ENCODE data around the gene MRPL58.
"Not testable (repeated sequence)": the region's sequence is repeated elsewhere in the genome, so short reads cannot be mapped to it uniquely, and the experiment has no call there.

The MRPL58 gene

DNA sequence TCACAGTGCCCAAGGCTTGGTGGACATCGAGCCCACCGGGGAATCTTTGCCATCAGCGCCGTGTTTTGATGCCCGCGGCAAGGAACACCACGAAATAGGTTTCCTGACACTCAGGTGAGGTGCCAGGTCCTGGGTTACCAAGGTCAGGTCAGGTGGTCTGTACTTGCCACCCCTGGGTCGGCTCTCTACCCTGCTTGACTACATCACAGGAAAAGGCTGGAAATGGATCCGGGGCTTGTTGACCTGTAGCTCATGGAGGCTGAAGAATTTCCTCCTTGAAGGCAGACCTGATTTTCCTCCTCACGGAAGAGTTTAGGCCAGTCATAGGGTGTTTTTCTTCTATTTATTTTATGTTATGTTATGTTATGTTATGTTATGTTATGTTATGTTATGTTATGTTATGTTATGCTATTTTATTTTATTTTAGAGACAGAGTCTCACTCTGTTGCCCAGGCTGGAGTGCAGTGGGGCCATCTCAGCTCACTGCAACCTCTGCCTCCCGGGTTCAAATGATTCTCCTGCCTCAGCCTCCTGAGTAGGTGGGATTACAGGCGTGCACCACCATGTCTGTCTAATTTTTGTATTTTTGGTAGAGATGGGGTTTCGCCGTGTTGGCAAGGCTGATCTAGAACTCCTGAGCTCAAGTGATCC, 29.7 kb upstream of the MRPL58 start:
- DNase-seq (ENCODE audit: low read depth), result not testable (repeated sequence)
- H3K4me3 ChIP-seq (ENCODE audit: low read depth, low read length), result peak overlapping the region; percentile 63

DNA sequence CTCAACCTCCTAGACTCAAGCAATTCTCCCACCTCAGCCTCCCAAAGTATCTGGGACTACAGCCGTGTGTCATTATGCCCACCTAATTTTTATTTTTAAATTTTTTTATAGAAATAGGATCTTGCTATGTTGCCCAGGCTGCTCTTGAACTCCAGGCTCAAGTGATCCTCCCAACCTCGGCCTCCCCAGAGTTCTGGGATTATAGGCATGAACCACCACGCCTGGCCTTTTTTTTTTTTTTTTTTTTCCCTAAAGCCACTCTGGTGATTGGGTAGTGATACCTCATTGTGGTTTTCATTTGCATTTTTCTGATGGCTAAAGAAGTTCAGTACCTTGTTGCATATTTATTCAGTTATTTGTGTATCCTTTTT, 26.3 kb upstream of the MRPL58 start:
- DNase-seq (ENCODE audit: low read depth), result no peak
- H3K4me3 ChIP-seq (ENCODE audit: low read depth, low read length), result no peak overlapping the region

DNA sequence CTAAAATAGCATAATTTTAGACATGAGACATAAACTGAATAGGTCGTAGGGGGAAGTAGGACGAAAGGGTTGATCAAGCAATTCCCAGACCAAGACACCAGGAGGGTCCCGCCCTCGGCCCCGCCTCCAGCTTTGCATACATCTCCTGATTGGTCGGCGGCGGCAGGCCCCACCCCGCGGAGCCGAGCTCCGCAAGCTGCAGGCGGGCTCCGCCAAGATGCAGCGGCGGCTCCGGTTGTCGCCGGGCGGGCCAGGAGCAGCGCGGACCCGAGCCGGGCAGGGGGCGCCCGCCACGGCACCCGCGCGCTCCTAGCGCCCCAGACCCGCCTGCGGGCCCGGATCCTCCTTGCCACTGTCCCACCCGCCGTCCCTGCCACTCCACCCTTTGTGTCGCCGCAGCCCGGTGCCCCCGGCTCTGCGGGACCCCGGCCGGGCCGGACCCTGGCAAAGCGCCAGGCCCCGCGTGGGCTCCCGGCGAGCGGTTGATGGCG, 25.0 kb upstream of the MRPL58 start, which contains the start of gene CDR2L:
Gene CDR2L, plus strand, starts transcription at position 215 of the 491 bp plus-strand sequence. CDS start 412 bp downstream, outside the sequence.
- H3K4me3 ChIP-seq (ENCODE audit: low read depth, low read length), result peak within 1 kb of the TSS; percentile 72

DNA sequence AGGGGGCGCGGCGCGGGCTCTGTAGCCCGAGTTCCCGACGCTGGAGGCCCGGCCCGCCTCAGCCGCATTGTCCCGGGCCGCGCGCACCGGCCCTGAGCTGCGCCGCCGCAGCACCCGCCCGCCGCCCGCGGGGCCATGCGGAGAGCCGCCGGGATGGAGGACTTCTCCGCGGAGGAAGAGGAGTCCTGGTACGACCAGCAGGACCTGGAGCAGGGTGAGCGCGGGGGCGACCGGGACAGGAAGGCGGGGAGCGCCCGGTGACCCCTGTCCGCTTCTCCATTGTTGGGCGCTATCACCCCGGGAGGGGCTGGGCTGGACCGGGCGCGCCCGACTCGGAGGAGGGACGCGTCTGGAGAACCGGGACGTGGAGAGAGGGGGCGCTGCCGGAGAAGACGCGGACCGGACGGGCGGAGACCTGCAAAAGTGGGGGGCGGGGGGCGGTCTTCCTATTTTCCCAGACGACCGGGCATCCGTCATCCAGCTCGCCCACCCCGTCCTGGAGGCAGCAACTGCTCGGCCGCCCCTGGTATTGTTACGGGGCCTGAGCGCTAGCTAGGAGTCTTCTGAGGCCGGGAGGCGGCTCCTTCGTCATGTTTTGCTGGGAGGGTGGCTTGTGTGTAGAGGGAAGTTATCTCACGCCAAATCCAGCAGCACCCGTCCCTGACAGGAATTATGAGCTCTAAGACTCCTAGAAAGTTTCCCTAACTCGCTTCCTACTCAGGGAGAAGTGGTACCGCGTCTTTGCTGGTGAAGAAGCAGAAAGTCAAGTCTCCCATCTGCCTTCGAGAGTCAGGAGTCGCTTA, 24.4 kb upstream of the MRPL58 start:
- peak; percentile 71 for DNase-seq (ENCODE audit: low read depth)

More for the DNA sequence above, 25.0 kb upstream of the MRPL58 start, which contains the start of gene CDR2L:
- peak; percentile 77 for DNase-seq (ENCODE audit: low read depth)

DNA sequence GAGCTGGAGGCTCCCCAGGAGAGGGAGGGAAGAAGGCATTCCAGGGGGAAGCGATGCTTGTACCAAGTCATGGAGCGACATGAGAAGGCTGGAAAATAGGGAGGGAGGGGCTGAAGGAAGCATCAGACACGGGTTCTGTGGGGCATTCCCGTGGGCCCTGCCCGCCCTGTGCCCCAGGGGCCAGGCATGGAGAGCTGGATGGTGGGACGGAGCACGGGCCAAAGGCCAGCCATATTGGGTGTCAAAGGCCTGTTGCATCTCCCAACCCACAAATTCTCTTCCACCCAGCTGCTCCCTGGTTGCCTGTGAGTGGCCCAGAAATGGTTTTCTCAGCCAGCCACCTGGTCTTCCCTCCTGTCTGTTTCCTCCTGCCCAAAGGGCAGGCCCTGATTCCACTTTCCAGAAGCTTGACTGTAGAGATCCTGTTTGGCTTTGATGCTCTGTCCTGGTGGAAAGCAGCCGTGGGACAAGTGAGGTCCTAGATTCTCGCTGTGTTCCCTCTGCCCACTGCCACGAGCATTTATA, 21.8 kb upstream of the MRPL58 start:
- no peak for DNase-seq (ENCODE audit: low read depth)
- H3K4me3 ChIP-seq (ENCODE audit: low read depth, low read length), result no peak overlapping the region

More for the DNA sequence above, 24.4 kb upstream of the MRPL58 start:
- peak overlapping the region; percentile 72 for H3K4me3 ChIP-seq (ENCODE audit: low read depth, low read length)

DNA sequence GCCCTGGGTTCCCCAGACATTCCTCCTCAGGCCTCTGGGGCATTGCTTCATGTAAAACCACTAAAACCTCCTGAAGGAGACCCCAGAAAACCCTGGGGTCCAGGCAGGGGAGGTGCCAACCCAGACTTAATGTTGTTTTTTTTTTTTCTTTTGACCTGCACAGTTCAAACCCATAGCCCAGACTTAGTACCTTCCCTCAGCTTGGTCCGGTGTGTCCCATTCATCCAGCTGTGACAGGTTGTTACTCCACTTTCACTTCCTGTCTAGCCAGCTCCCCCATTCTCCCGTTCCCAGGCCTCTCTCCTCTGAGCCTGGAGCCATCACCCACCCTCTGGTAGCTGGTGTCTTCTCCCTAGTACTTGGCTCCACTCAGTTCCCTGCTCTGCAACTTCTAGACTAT, 20.2 kb upstream of the MRPL58 start:
- DNase-seq (ENCODE audit: low read depth), result no peak
- H3K4me3 ChIP-seq (ENCODE audit: low read depth, low read length), result no peak overlapping the region

DNA sequence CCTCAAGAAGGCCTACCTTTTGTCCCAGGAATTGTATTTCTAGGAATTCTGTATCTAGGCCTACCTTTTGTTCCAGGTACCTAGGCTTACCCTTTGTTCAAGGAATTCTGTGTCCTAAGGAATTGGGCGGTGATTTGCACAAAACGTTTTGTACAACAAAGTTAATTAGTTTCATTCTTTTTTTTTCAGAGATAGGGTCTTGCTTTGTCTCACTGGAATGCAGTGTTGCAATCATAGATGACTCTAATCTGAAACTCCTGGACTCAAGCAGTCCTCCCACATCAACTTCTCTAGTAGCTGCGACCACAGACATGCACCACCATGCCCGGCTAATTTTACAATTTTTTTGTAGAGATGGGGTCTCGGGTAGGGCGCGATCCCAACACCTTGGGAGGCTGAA, 18.0 kb upstream of the MRPL58 start:
- H3K4me3 ChIP-seq (ENCODE audit: low read depth, low read length), result no peak overlapping the region
- DNase-seq (ENCODE audit: low read depth), result no peak

DNA sequence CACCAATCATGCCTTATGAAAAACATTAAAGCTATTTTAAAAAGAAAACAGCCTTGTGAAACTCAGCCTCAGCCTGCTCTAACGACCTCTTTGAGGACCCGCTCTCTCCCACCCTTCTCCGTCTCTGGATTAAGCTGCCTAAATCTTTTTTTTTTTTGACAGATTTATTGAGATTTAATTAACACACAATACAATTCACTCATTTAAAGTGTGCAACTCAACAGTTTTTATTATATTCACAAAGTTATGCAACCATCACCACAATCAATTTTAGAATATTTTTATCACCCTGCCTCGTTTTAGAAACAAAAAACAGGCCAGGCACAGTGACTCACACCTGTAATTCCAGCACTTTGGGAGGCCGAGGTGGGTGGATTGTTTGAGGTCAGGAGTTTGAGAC, 16.6 kb upstream of the MRPL58 start:
- no peak overlapping the region for H3K4me3 ChIP-seq (ENCODE audit: low read depth, low read length)
- DNase-seq (ENCODE audit: low read depth), result no peak

DNA sequence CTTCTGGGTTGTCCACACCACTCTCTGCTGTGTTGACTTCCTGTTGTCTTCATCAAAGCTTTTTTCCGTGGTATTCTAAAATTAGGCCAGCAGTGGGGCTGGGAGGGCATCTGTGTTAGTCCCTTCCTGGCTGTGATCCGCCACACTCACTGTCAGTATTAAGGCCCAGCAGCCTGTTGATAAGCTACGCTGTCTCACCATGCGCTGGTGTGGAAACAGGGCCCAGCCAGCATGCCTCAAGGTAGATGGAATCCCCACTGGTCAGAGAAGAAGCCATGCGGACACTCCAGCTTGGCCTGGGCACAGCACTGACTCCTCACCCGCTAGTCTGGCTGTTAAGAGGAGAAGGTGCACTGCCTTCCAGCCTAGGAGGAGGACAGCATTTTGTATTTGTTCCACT, 13.7 kb upstream of the MRPL58 start:
- no peak overlapping the region for H3K4me3 ChIP-seq (ENCODE audit: low read depth, low read length)
- no peak for DNase-seq (ENCODE audit: low read depth)

DNA sequence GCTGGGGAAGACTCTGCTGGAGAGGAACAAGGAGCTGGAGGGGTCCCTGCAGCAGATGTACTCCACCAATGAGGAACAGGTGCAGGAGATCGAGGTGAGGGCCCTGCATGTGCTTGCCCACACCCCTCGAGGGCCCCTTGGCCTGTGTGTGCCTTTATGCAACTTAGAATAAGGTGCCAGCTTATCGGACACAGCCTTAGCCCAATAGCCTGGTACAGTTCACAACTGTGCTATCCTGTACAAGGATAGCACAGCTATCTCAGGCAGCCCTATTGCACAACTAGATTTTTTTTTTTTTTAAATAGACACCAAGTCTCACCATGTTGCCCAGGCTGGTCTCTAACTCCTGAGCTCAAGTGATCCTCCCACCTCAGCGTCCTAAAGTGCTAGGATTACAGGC, 12.9 kb upstream of the MRPL58 start:
- no peak overlapping the region for H3K4me3 ChIP-seq (ENCODE audit: low read depth, low read length)
- no peak for DNase-seq (ENCODE audit: low read depth)

DNA sequence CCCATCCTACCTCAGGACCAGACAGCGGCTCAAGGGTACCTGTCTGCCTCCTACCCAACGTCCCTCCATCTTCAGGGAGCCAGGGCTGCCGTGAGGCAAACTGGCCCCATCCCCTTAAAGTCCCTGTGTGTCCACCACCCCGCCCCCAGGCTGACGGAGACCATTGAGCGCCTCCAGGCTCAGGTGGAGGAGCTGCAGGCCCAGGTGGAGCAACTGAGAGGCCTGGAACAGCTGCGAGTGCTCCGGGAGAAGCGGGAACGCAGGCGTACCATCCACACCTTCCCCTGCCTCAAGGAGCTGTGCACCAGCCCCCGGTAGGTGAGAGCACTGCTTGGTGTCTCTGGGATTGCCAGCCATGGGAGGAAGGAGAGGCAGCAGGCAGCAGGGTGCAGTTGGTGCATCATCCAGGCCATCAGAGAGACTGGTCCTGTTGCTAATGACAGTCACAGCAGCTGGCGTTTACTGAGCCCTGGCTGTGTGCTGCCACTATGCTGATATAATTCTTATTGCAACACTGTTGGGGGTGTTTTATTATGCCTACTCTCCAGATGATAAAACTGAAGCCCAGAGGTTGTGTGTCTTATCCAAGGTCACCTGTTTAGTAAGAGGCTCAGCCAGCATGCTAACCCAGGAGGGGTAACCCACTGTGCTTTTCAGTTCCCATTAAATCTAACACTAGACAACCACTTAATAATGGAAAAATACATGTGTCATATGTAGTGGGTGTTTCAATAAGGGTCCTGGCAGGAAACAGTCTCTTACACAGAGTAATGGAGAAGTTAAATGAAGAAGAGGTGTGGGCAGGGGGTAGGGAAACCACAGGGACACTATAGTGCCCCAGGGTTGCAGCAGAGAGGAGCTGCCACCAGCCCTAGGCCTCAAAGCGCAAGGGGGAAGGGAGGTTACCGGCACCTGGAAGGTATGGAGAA, 10.3 kb upstream of the MRPL58 start:
- H3K4me3 ChIP-seq (ENCODE audit: low read depth, low read length), result no peak overlapping the region
- DNase-seq (ENCODE audit: low read depth), result no peak

DNA sequence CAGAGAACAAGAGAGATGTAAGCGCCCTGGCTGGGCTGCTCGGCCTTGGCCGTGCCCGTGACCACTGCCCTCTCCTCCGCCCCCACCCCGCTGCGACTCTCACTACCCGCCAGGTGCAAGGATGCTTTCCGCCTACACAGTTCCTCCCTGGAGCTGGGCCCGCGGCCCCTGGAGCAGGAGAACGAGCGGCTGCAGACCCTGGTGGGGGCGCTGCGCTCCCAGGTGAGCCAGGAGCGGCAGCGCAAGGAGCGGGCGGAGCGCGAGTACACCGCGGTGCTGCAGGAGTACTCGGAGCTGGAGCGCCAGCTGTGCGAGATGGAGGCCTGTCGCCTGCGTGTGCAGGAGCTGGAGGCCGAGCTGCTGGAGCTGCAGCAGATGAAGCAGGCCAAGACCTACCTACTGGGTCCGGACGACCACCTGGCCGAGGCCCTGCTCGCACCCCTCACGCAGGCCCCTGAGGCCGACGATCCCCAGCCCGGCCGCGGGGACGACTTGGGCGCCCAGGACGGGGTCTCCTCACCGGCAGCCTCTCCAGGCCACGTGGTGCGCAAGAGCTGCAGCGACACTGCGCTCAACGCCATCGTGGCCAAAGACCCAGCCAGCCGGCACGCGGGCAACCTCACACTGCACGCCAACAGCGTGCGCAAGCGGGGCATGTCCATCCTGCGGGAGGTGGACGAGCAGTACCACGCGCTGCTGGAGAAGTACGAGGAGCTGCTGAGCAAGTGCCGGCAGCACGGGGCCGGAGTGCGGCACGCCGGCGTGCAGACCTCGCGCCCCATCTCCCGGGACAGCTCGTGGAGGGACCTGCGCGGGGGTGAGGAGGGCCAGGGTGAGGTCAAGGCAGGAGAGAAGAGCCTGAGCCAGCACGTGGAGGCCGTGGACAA, 9.2 kb upstream of the MRPL58 start:
- H3K4me3 ChIP-seq (ENCODE audit: low read depth, low read length), result no peak overlapping the region
- DNase-seq (ENCODE audit: low read depth), result no peak

DNA sequence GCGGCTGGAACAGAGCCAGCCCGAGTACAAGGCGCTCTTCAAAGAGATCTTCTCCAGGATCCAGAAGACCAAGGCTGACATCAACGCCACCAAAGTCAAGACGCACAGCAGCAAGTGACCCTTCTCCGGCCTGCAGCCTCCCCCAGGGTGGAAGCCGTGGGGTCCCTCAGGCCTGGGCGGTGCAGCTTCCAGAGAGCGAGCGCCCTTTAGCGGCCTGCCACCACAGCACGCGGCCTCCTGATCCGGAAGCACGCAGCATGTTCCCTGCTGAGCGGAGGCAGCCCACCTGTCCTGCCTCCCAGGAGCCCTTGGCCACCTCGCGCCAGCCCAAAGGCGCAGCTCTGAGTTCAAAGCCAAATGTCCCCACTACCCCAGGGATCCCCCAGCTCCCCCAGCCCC, 8.5 kb upstream of the MRPL58 start:
- H3K4me3 ChIP-seq (ENCODE audit: low read depth, low read length), result no peak overlapping the region
- no peak for DNase-seq (ENCODE audit: low read depth)

DNA sequence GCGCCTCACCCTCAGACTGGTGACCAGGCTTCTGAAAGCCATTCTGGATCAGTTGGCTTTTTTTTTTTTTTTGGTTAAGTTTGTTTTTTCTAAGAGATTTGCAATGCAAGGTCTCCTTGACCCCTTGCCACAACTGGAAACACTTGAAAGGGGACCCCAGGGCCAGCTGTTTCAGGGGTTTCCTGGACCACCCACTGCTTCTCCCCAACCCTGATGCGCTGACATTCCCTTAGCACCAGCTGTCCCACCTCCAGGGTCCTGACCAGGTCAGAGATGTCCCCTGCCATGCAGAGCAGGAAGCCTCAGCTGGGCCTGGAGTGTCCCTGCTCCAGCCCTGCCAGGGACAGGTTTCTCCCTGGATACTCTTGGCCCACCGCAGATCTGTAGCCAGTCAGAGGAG, 8.1 kb upstream of the MRPL58 start:
- H3K4me3 ChIP-seq (ENCODE audit: low read depth, low read length), result no peak overlapping the region
- no peak for DNase-seq (ENCODE audit: low read depth)

DNA sequence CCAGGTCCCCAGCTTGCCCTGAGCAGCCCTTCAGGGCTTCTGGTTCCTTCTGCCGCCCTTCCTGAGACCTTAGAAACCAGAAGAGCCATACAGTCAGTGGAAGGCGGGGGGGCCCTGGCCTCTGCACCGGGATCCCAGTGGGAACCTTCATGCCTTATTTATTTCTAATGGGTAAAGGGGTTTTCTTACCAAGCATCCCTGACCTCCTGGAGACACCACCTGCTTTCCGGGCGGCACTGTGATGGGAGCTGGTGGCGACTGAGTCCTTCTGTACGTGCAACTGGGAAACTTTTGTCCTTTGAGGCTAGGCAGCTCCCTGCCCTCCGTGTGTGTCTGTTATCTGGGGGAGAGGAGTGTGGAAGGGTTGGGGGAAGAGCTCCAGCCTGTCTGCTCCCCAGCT, 7.2 kb upstream of the MRPL58 start:
- no peak overlapping the region for H3K4me3 ChIP-seq (ENCODE audit: low read depth, low read length)
- DNase-seq (ENCODE audit: low read depth), result no peak

DNA sequence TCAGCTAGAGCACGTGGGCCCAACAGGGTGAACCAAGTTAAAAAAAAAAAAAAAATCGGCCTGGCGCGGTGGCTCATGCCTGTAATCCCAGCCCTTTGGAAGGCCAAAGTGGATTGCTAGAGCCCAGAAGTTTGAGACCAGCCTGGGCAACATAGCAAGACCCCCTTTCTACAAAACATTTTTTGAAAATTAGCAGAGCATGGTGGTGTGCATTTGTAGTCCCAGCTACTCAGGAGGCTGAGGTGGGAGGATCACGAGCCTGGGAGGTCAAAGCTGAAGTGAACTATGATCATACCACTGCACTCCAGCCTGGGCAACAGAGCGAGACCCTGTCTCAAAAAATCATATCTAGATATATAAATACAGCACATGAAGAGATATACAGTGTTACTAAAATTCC, 6.4 kb upstream of the MRPL58 start:
- not testable (repeated sequence) for H3K4me3 ChIP-seq (ENCODE audit: low read depth, low read length); DNase-seq (ENCODE audit: low read depth)

DNA sequence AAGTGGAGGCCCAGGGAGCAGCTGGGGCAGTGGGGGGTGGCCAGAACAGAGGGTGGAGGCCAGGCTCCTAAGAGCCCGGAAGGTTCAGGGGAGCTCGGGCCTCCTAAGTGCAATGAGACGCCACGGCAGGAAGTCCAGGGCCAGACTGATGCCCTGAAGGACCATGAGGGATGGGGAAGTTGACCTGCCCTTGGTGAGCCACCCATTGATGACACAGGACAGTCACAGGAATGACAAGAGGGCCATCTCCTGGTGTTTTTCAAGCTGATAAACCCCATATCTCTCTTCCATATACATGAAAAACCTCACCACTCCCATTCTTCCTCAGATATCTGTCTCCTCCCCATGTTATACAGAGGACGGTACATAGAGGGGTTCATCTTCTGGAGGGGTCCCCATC, 5.8 kb upstream of the MRPL58 start:
- DNase-seq (ENCODE audit: low read depth), result no peak
- H3K4me3 ChIP-seq (ENCODE audit: low read depth, low read length), result no peak overlapping the region

DNA sequence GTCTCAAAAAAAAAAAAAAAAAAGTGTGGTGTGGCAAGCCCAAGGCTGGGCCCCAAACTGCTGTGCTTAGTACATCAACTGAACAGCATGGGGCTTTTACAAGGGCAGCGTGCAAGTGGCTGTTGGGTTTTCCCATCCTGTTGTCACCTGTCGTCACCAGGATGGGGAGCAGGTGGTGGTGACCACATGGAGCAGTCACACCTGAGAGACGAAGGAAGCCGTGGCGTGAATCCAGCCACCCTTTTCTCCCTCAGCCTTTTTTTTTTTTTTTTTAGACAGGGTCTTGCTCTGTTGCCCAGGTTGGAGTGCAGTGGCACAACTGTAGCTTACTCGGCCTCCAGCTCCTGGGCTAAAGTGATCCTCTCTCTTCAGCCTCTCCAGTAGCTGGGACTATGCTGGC, 4.1 kb upstream of the MRPL58 start:
- DNase-seq (ENCODE audit: low read depth), result no peak

More for the DNA sequence above, 4.1 kb upstream of the MRPL58 start:
- H3K4me3 ChIP-seq (ENCODE audit: low read depth, low read length), result no peak overlapping the region

Measured in skeletal muscle cell (primary cell).